Fibroblast of lung (primary cell): ENCODE data around the gene C22orf23.

Source experiments
- EZH2 ChIP-seq: IDR thresholded peaks from 2 replicates; pipeline ENCODE4 v1.5.1; 2012; ENCODE audit warnings: low read length, control low read depth, mild to moderate bottlenecking; ENCODE audit errors: missing control alignments
- TF ChIP-seq, protein P1 (sequence below), 2 donors: IDR thresholded peaks in 1 of 2; conservative IDR thresholded peaks in 1 of 2; 1 replicate in 1 of 2; 2 replicates in 1 of 2; pipeline ENCODE4 v1.5.1; 2011 to 2012; ENCODE audit warnings: low read length in 2 of 2, control low read depth in 1 of 2, inconsistent platforms in 1 of 2, low read depth in 1 of 2, mild to moderate bottlenecking in 1 of 2

DNA sequence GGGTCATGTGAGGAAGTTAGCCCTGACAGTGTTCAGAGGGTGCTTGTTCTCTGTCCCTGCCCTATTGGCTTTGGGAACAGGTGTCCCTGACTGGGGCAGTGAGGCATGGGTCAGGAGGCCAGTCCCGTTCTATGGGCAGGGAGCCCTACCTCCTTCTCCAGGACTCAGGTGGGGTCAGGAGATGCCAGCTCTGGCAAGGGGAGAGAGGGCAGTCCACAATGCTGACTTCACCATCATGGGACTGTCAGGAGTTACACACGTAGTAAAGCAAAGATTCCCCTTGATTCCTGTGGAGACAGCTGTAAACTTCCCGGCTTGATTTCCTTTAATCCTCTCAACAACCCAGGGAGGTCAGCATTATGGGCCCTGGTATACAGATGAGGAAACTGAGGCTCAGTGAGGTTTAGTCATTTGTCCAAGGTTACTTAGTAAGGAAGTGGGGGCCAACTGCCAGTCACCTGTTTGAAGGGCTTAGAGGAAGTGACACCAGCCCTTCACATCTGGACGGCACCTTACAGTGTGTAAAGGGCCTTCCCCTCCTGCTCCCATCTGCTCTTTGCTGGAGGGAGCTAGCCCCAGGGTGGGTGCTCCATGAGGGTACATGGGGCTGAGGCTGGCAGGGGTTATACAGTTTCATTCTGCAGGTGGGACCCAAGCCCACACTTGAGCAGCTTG is 35.4 kb downstream of the C22orf23 start:
- TF ChIP-seq, protein P1, sequence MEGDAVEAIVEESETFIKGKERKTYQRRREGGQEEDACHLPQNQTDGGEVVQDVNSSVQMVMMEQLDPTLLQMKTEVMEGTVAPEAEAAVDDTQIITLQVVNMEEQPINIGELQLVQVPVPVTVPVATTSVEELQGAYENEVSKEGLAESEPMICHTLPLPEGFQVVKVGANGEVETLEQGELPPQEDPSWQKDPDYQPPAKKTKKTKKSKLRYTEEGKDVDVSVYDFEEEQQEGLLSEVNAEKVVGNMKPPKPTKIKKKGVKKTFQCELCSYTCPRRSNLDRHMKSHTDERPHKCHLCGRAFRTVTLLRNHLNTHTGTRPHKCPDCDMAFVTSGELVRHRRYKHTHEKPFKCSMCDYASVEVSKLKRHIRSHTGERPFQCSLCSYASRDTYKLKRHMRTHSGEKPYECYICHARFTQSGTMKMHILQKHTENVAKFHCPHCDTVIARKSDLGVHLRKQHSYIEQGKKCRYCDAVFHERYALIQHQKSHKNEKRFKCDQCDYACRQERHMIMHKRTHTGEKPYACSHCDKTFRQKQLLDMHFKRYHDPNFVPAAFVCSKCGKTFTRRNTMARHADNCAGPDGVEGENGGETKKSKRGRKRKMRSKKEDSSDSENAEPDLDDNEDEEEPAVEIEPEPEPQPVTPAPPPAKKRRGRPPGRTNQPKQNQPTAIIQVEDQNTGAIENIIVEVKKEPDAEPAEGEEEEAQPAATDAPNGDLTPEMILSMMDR (conservative IDR thresholded peaks at IDR 0.05 in 1 of 2, IDR thresholded peaks at IDR 0.05 in 1 of 2; ENCODE audit: low read depth in 1 of 2, low read length in 2 of 2), result no peak
- no peak for TF ChIP-seq EZH2
